DMS 273 (cell line): ENCODE data around the gene HERC2.
A peak's percentile ranks its signal among the peaks of the same experiment; 100 is the strongest.
"Not testable (repeated sequence)": the region's sequence is repeated elsewhere in the genome, so short reads cannot be mapped to it uniquely, and the experiment has no call there.

Experiments
- DNase-seq: peaks from one replicate; lab custom pipeline; 2025; ENCODE audit not compliant: unreplicated experiment; lab: John Stamatoyannopoulos, UW

Gene HERC2

DNA sequence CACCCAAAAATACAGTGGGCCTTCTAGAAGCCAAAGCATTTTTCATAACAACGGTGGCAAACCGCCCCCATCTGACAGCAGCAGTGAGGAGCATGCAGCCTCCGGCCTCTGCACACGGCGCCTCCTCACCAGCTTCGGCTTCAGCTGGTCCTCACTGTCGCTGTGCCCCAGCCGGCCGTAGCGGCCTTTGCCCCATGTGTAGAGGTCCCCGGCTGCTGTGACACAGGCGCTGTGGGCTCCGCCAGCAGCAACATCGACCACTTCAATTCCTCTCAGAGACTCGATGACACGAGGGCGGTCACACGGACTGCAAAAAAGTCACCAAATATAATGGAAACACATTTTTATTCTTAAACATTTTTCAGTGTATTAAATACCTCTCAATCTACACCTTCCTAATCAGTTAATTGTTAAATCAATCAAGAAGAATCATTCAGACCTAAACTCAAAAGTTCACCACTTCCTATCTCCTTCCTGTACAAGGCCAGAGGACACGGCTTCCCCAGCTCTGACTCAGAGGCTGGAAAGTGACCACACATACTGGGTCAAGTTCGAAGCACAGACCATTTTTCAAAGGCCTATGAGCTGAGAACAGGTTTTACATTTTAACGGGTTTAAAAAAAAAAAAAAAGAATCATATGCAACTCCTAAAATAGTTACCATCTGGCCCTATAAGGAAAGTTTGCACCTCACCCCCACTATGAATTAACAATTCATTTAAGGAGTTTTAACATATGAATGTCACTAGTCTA lies 189.3 kb downstream of the HERC2 start:
- no peak for DNase-seq

DNA sequence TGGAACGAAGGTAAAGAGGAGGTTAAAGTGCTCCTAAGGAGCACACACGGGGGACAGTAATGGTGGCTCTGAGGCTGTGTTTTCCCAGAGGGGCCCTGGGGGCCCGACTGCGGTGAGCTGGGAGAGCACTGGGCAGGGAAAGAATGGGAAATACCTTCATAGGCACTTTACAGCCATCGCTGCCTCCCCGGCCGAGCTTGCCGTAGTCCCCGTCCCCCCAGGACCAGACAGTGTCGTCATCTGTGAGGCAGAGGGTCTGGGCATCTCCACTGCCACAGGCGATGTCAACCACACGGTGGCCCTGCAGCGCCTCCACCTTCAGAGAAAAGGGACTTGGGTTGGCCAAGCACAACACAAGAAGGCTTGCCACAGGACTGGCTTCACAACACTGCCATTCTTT lies 190.0 kb downstream of the HERC2 start:
- no peak for DNase-seq

DNA sequence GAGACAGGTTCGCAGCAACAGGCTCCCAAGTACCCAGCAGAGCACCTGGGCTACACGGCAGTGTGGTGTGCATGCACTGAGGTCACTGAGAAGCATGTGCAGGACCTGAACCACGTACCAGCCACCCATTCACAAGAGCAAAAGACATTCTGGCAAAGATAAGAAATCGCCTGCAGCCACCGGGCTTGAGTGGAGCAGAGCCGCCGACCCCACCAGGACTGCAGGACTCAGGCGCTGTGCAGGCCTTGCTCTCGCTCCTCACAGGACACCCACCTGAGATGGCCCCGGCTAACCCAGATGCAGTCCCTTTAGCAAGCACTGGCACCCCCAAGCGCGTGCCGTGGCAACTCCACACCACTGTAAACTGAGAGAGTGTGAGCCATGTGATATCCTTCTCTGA lies 190.6 kb downstream of the HERC2 start:
- DNase-seq: no peak

DNA sequence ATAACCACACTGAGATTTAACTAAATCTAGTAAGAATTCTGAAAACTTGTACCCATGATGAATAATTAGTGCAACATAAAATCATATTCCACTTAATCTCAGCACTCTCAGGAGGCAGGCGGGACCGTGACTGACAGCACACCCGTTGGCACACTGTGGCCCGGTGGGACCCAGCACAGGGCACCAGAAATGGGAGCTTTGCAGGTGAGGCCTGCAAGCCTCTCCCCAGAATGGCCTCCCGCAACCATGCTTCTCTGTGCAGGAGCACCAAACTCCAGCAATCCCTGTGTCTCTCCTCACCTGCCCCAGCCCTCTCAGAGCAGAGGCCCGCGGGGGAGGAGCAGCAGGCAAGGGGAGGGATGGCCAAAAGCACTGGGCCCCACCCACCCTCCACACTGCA lies 191.3 kb downstream of the HERC2 start:
- DNase-seq: no peak

DNA sequence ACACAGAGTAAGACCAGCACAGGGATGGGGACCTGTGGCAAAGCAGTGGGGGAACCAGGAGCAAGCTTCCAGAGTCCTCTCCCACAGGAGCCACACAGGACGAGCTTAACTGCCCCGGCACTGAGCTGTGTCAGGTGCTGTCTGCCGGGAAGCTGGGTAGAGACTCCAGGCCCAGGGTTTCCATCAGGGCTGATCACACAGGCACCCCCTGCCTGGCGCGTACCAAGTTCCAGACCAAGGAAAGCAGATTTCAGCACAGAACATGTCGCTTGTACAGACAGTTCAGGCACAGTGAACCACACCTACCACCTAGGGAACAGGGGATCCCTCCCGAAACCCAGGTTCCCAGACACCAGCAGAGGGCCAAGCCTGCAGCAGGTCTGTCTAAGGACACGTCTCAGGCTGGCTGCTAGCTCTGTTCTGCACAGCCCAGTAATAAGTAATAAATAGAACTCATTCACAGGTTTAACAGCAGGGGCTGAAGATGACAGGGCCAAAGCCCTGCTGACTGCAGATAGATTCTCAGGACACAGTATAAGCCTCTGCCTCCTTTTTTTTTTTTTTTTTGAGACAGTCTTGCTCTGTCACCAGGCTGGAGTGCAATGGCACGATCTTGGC lies 192.6 kb downstream of the HERC2 start:
- DNase-seq: no peak

DNA sequence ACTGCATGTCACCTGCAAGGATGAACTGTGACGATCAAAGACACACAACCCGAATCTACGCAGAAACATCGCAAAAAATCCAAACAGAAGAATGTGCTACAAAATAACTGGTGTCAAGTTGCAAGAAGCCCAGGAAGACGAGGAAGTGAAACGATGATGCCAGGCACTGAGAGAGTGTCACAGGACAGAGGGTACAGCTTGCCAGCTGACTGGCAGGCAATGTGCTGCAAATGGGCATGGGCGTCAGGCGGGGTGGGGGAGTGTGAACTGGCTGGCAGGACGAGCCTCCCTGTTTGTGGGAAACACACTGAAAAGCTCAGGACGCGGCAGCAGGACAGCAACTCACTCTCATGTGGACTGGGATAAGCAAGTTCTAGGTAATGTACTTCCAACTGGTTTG lies 193.9 kb downstream of the HERC2 start:
- no peak for DNase-seq

DNA sequence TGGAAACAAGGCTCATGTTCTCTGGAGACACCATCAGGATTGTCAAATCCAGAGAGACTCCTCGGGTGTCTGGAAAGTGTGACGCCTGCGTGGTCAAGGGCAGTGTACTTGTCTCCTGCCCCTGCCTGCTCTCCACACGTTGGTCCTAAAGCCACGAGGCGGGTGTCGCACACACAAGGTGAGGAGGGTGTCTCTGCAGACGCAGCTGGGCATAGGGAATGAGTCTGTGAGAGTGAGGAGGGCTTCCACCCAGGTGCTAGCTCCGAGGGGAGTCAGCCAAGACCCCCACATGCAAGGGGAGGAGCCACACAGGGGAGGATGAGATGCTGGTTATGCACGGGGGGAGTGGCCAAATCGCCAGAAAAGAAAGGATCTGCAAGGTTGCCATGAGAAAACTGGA lies 194.9 kb downstream of the HERC2 start:
- DNase-seq: no peak

DNA sequence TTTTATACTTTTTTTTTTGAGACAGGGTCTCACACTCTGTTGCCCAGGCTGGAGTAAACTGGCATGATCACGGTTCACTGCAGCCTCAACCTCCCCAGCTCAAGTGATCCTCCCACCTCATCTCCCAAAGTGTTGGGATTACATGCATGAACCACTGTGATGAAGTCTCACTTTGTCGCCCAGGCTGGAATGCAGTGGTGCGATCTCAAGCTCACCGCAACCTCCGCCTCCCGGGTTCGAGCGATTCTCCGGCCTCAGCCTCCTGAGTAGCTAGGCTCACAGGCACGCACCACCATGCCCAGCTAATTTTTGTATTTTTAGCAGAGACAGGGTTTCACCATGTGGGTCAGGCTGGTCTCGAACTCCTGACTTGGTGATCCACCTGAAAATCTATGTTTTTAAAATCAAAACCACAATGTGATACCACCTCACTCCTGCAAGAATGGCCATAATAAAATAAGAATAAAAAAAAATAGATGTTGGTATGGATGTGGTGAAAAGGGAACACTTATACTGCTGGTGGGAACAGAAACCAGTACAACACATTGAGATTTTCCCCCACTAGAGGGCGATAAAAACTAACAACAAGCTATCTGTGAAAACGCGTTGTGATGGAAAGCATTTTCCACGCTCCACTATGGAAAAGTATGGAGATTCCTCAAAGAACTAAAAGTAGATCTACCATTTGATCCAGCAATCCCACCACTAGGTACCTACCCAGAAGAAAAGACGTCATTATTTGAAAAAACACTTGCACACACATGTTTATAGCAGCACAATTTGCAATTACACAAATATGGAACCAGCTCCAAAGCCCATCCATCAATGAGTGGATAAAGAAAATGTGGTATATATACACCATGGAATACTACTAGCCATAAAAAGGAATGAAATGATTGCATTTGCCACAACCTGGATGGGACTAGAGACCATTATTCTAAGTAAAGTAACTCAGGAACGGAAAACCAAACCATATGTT lies 196.0 kb downstream of the HERC2 start:
- peak; percentile 67 for DNase-seq

DNA sequence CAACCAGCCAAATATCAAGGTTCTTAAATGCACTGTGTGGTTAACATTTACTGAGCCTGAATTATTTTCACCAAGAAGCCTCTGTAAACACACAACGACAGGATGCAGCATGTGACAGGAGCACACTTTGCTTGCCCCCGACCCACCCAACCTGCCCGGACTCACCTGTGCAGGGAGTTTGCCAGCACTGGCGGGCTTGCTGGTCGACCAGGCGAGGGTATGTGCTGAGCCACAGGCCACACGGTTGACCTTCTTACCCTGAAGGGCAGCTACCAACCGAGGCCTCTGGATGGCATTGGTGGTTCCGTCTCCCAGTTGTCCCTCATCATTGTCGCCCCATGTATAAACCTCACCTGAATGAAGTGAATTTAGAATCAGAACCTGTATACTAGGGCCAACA lies 197.1 kb downstream of the HERC2 start:
- no peak for DNase-seq

DNA sequence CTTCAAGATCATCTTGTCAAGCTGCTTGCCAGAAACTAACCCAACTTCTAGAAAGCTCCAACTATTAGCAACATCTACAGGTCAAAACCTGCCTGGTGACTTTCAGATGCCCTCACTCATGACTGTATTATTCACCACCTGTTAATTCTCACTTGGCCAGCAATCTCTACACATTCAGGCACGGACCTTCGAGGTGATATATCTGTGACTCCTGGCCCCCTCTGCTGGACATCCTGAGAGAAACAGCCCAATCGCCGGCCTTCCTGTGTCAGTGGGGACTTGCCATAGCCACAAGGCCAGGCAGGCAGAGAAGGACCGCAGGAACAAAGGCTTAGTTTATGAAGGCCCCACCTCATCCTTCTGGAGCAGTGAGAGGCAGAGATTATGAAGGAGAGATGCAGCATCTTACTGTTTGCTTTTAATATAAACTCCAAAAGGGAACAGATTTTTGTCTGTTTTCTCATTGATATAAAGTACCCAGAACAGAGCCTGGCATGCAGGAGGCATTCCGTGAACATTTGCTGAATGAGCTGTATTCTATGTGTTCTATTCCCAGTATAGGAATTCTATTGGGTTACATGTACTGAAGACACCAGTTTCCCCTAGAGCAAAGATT lies 198.5 kb downstream of the HERC2 start:
- DNase-seq: peak; percentile 82

DNA sequence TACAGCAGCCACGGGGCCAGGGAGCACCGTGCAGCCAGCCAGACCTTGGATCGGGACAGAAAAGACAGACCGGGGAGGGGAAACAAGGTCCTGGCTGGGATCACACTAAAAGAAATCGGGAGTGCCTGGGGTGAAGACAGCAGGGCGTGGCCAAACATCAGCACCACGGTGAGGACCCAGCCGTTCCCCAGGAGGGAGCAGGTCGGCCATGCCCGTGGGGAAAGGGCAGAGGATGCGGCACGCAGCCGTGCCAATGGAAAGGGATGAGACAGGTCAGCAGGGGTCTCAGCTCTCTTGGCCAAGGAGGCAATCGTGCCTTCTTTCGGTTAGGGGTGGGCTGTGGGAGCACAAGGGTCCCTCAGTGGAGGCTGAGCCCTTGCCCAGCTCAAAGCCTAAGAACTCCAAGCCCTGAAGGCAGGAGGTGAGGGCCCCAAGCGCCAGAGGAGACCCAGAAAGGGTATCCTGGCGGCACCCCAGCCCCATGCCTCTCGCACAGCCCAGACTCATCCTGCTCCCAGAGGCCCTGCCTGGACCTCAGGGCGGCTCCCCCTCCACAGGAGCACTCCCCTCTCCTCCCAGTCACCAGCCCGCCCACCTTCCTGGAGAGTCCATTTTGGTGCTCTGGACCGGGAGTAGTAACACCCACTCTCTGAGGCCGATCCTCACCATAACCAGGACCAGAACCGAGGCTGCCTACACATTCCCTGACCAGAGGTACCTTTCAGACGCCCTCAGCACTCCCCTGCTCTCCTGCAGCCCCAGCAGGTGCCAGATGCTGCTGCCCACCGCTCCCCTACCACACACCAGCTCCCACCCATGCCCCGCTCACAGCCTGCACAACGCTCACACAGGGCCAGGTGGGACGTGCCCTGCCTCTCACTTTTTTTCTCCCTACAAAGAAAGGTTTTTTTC lies 199.7 kb downstream of the HERC2 start:
- DNase-seq: no peak

DNA sequence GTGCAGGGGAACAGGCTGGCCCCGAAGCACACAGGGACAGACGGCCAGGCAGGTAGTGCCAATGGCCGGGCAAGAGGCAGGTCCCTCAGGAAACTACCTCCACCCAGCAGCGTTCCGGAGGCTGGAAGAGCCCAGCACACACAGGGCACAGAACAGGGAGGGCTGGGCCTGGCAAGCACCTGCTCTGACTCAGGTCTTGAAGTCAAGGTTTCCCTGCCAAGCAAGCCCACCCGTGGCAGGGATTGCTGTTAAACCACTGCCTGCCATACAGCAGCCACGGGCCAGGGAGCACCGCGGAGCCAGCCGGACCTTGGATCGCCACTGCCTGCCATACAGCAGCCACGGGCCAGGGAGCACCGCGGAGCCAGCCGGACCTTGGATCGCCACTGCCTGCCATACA lies 200.4 kb downstream of the HERC2 start:
- not testable (repeated sequence) for DNase-seq

DNA sequence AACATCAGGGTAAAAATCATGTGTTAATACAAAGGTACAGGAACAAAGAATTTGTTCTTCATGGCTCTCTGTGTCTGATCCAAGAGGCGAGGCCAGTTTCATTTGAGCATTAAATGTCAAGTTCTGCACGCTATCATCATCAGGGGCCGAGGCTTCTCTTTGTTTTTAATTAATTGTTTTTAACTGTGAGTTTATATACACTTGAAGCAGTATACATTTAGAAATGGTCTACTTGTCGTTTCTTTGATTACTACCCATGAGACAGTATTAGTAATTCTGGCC lies 201.7 kb downstream of the HERC2 start:
- no peak for DNase-seq

DNA sequence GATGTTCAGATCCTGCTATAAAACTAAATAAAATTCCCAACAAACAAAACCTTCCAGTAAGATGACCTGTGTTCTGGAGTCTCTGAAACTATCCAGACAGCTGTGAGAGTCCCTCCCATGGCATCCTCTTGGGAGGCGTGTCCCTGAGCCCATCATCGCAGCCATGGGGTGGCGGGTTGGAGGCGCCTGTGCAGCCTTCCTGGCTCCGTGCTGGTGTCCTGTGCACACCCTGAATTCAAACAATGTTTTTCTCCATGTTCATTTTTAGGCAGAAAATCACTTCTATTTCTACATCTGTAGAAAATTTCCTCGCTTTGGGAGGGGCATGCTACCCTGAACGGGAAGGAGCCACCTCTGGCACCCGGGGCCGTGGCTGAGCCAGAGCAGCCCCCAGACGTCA lies 203.4 kb downstream of the HERC2 start:
- DNase-seq: no peak

DNA sequence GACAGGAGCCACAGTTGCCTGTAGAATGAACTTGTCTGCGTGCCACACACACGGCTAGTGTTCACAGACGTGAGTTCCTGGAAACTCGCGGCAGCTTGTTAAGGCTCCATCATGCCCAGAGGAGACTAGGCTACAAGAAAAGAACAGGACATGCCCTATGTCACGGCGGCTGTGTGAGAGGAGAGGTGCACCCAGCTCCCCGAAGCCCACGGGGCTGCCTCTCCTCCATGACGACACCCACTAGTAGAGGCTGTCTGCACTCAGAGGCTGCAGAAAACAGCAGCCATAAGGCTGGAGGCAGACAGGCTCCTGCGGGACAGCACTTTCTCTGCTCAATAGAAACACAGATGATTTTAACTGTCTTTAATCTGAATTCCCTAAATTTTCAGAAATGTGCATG lies 203.9 kb downstream of the HERC2 start:
- no peak for DNase-seq

DNA sequence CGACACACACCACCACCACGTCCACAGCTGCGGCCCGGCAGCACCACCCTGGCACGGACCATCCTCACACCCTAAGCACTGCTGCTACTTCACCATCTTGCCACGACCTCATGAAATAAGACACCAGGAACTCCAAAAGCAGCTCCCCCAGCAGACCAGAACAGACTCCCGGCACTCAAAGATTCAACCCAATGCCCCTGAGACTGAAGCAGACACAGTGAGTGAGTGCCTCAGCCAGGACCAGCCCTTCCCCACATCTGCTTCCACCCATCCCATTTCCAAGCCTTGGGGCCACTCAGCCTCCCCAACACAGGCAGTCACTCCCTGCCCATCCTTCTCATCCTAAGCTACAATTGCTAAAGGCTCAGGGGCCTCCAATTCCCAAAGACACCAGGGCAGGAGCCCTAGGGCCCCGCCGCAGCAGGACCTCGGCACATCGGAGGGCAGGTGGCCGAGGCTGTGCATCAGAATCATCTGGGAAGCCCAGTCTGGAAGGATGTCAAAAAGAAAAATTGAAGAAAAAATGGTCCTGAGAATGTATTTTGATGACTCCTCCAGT lies 204.5 kb downstream of the HERC2 start:
- no peak for DNase-seq

DNA sequence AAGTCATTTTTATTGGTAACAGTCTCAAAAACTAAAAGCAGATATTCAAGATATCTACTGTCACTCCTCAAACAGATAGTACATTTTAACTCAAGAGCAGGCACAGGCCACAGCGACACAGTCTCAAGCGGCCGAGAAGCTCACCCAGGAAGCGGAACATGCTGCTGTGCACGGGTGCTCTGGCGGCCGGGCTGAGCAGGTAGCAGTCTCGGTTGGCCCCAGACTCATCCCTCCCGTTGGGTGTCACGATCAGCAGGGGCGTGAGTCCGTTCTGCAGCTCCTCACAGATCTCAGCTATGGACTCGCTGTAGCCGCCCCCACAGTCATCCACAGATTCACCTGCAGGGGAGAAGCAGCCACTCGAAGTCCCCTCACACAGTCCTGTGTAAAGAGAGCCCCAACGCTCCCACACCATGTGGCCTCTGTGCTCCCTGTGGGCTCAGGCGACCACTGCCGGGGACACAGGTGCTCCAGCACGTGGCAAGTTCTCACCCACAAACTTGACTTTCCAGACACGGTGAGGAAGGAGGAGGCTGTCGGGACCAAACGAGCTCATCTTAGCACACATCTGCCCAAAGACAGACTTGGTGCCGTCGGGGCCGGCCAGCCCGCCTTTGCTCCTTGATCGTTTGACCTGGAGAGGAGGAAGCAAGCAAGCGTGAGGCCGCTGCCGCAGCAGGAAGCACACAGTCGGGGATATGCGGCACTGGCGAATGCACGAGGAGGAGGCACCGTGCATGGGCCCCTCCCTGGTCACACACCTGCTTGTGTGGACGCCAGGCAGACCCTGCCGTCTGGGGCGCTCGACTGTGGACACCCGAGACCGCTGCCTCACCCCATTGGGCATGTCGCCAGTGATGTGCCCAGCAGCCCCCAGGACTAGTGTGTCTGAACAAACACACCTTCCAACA lies 205.2 kb downstream of the HERC2 start:
- DNase-seq: no peak

DNA sequence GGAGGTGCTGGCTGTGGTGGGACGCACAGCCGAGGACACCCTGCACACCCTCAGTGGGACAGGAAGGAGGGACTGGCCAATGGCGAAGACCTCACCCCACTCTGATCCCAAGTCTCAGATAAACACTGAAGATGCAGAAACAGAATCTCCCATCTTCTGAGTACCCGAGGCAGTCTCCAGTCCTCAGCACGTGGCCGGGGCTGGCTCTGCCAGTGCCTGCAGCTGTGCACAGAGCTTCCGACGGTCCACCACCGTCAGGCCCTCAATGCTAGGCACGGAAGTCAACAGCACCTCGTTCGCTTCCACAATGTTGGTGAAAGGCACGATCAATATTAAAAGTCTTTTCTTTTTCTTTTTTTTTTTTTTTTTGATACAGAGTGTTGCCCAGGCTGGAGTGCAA lies 206.1 kb downstream of the HERC2 start:
- DNase-seq: no peak
